ENCODE results near the gene SYCE1L.

The SYCE1L gene

DNA sequence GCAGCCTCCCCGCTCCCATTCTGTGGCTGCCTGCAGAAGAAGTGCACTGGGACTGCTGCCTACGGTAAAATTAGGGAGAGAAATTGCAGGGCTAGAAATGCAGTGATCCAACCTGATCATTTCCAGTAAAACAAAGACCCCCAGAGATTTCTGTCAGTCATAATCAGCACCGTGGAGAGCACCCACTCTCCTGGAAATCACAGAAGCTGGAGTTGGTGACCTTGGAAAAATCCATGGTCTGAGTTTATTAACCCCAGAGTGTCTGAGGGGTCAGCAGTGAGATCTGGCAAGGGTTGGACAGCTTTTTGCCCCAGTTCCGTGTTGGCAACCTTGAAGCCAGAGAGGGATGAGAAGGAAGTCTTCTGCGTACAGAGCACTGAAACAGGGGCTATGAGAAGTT is 7.8 kb downstream of the SYCE1L start:
- peaks cover 8% of the 10 kb centered on the region for H3K36me3 ChIP-seq
- TF ChIP-seq, protein P1, sequence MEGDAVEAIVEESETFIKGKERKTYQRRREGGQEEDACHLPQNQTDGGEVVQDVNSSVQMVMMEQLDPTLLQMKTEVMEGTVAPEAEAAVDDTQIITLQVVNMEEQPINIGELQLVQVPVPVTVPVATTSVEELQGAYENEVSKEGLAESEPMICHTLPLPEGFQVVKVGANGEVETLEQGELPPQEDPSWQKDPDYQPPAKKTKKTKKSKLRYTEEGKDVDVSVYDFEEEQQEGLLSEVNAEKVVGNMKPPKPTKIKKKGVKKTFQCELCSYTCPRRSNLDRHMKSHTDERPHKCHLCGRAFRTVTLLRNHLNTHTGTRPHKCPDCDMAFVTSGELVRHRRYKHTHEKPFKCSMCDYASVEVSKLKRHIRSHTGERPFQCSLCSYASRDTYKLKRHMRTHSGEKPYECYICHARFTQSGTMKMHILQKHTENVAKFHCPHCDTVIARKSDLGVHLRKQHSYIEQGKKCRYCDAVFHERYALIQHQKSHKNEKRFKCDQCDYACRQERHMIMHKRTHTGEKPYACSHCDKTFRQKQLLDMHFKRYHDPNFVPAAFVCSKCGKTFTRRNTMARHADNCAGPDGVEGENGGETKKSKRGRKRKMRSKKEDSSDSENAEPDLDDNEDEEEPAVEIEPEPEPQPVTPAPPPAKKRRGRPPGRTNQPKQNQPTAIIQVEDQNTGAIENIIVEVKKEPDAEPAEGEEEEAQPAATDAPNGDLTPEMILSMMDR (IDR thresholded peaks at IDR 0.05), result no peak
- peaks cover 17% of the 10 kb centered on the region for H3K27me3 ChIP-seq
- H3K4me3 ChIP-seq (ENCODE audit: low read depth in 1 of 2, low read length in 1 of 2), result no peak overlapping the region
- no peaks in the 10 kb centered on the region for H3K9me3 ChIP-seq
- no peak overlapping the region for H3K27ac ChIP-seq
- H3K4me1 ChIP-seq (ENCODE audit: control insufficient read depth in 1 of 2, insufficient read depth in 1 of 2, low read depth in 1 of 2, low read length in 1 of 2), result peaks cover 4 to 5% of the 10 kb centered on the region in 2 experiments

DNA sequence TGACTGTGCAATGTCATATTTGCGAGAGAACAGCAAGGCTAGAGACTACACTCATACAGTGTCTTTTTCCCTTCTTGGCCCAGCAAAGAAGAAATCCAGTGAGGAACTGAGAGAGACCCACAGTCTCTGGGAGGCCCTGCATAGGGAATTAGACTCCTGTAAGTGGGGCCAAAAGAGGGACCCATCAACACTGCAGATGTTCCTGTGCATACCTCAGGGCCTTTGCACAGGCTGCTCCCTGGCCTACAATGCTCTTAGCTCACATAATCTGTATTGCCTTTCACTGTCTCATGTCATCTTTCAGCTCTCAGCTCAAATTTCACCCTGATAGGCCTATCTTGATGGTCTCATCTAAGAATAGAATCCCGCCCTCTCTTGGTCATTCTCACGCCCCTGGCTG is 9.2 kb downstream of the SYCE1L start:
- H3K27ac ChIP-seq, result no peak overlapping the region
- peaks cover 5 to 15% of the 10 kb centered on the region in 2 experiments for H3K4me1 ChIP-seq (ENCODE audit: control insufficient read depth in 1 of 2, insufficient read depth in 1 of 2, low read depth in 1 of 2, low read length in 1 of 2)
- H3K36me3 ChIP-seq, result peaks cover 4% of the 10 kb centered on the region
- H3K27me3 ChIP-seq, result peaks cover 31% of the 10 kb centered on the region
- no peaks in the 10 kb centered on the region for H3K9me3 ChIP-seq
- TF ChIP-seq, protein P1 (IDR thresholded peaks at IDR 0.05), result no peak
- no peak overlapping the region for H3K4me3 ChIP-seq (ENCODE audit: low read depth in 1 of 2, low read length in 1 of 2)

DNA sequence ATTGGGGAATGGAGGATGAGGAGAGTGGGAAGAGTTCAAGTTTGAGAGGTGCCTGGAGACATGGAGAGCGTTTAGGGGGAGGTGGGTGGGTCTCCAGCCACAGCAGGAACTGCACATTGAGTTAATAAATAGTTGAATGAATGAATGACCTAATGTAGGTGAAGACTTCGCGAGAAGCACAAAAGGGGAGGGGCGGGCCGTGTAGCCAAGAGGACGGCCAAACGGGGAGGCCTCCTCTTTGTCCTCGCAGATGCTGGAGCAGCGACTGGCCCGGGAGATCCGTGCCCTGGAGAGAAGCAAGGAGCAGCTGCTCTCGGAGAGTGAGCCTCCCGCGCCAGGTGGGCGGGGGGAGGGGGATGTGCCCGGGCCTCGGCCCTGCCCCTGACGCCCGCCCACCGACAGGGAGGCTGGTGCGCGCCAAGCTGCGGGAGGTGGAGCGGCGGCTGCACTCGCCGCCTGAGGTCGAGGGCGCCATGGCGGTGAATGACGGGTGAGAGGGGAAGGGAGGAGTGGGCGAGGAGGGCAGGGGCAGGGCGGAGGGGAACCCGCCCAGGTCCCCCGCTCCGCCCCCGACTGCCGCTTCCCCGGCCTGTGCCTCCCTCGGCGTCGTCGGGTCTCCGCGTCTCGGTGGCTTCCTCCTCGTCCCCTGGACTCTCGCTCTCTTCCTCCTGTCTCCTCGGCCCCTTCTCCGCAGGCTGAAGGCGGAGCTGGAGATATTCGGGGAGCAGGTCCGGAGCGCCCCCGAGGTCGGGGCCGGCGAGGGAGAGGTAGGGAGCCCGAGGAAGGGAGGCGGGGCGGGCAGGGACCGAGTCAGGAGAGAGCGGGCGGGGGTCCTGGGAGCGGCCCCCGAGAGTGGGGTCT is 12.9 kb downstream of the SYCE1L start:
- no peaks in the 10 kb centered on the region for H3K36me3 ChIP-seq
- TF ChIP-seq, protein P1 (IDR thresholded peaks at IDR 0.05), result no peak
- peak overlapping the region; percentile 73 to 87 for H3K4me3 ChIP-seq (ENCODE audit: low read depth in 1 of 2, low read length in 1 of 2)
- peaks cover 43% of the 10 kb centered on the region for H3K27me3 ChIP-seq
- peak overlapping the region; percentile 56 for H3K27ac ChIP-seq
- no peaks in the 10 kb centered on the region for H3K9me3 ChIP-seq
- peaks cover 5 to 15% of the 10 kb centered on the region in 2 experiments for H3K4me1 ChIP-seq (ENCODE audit: control insufficient read depth in 1 of 2, insufficient read depth in 1 of 2, low read depth in 1 of 2, low read length in 1 of 2)

DNA sequence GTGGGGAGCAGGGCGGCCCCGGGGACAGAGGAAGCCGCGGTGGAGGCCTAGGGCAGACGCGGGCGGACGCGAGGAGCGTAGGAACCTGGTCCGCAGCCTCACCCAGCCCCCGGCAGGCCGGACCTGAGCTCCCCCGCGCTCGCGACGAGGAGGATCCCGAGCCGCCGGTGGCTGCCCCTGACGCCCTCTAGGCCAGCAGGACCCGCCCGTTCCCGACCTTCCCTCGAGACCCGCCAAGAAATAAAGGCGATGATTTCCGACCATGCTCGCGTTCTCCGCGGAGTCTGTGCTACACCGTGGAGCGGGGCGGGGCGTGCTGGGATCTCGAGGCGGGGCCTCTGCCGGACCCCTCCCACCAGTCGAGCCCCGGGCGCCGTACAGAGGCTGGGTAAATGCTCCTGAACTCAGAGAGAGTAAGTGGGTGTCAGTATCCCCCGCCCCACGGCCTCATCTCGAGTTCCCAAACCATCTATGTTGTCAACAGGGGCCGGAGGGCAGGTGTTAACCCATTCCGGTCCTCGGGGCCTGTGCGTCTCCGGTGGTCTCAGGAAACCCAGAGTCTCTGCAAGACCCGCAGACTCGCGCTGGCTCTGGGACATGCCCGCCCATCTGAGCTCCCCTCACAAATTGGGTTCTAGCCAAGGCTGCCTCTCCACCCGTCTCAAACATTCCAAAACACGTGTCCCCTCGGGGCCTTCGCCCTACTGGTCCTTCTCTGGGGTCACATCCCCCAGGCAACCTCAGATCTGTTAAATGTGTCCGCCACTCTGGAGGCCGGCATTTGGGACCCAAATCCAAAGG is 13.7 kb downstream of the SYCE1L start:
- peak overlapping the region; percentile 56 for H3K27ac ChIP-seq
- H3K36me3 ChIP-seq, result no peaks in the 10 kb centered on the region
- H3K27me3 ChIP-seq, result peaks cover 43% of the 10 kb centered on the region
- no peaks in the 10 kb centered on the region for H3K9me3 ChIP-seq
- TF ChIP-seq, protein P1 (IDR thresholded peaks at IDR 0.05), result no peak
- H3K4me1 ChIP-seq (ENCODE audit: control insufficient read depth in 1 of 2, insufficient read depth in 1 of 2, low read depth in 1 of 2, low read length in 1 of 2), result peaks cover 5 to 15% of the 10 kb centered on the region in 2 experiments
- H3K4me3 ChIP-seq (ENCODE audit: low read depth in 1 of 2, low read length in 1 of 2), result peak overlapping the region; percentile 73 to 87

DNA sequence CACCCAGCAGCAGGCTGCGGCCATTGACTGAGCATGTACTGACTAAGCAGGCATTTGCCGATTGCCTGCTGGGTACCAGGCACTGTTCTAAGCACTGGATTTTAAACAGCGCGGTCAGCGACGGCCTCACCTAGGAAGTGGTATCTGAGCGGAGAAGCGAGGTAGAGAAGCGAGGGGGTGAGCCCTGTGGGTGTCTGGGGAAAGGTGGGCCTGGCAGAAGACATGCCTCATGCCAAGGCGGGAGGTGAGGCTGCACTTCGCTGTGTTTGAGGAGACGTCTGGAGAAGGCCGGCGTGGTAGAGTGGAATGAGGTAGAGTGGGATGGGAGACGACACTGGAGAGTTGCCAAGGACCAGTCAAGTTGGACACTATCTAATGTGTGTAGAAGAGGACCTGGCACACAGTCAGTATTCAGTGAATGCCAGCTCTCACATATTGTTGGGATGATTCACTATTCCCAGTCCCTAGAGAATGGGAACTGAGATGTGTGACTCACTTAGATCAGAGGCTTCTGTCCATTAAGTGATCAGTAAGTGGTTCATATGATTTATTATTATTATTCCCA is 14.4 kb downstream of the SYCE1L start:
- H3K9me3 ChIP-seq, result no peaks in the 10 kb centered on the region
- TF ChIP-seq, protein P1 (IDR thresholded peaks at IDR 0.05), result no peak
- peaks cover 43% of the 10 kb centered on the region for H3K27me3 ChIP-seq
- H3K4me3 ChIP-seq (ENCODE audit: low read depth in 1 of 2, low read length in 1 of 2), result no peak overlapping the region
- no peaks in the 10 kb centered on the region for H3K36me3 ChIP-seq
- no peak overlapping the region for H3K27ac ChIP-seq
- peaks cover 5 to 15% of the 10 kb centered on the region in 2 experiments for H3K4me1 ChIP-seq (ENCODE audit: control insufficient read depth in 1 of 2, insufficient read depth in 1 of 2, low read depth in 1 of 2, low read length in 1 of 2)
